DOHH2 (cell line): ENCODE measurements around the gene KLF16.

ENCODE experiments used
- CTCF ChIP-seq: fragments of 200-600 bp; sonication (generic); IDR thresholded peaks from one replicate; pipeline ENCODE4 v1.5.1; 2014; ENCODE audit warnings: antibody characterized with exemption, mild to moderate bottlenecking, low read depth, low read length; ENCODE audit not compliant: poor library complexity, severe bottlenecking
- EZH2phosphoT487 ChIP-seq: fragments of 200-600 bp; sonication (generic); IDR thresholded peaks from 2 replicates; pipeline ENCODE4 v1.6.1; 2017; ENCODE audit warnings: borderline replicate concordance, mild to moderate bottlenecking, antibody characterized with exemption, low read length, moderate library complexity, mixed read lengths

GRCh38 chr19:1874554-1875185 is 11.3 kb upstream of the KLF16 start:
- TF ChIP-seq CTCF (no peak), EZH2phosphoT487 (no peak)
